HG02970 (cell line): Measurements from ENCODE around the gene PAF1.

Experiments used
- ATAC-seq: cut with Tn5 transposase; IDR thresholded peaks from one replicate; pipeline ENCODE4 v1.9.1; 2021; ENCODE audit warnings: mild to moderate bottlenecking, moderate library complexity, moderate number of reproducible peaks; ENCODE audit not compliant: unreplicated experiment, low FRiP score

Gene PAF1

GRCh38 chr19:39406656-39407409 lies 15.9 kb upstream of the PAF1 start, which contains the start of gene ZFP36:
TSS of gene ZFP36 (plus strand) at chr19:39406847. CDS start at chr19:39406905, 58 bp downstream.
- ATAC-seq: no peak

GRCh38 chr19:39405958-39406655 lies 15.2 kb upstream of the PAF1 start:
- ATAC-seq: no peak

GRCh38 chr19:39405261-39405957 lies 14.5 kb upstream of the PAF1 start:
- no peak for ATAC-seq

- peak; percentile 21 for ATAC-seq
Observed at GRCh38 chr19:39403331-39404312, 12.7 kb upstream of the PAF1 start.

- ATAC-seq: peak; percentile 24
Observed at GRCh38 chr19:39402346-39403300, 11.7 kb upstream of the PAF1 start.

GRCh38 chr19:39401549-39402345 lies 10.8 kb upstream of the PAF1 start:
- no peak for ATAC-seq

GRCh38 chr19:39401070-39401548 lies 10.2 kb upstream of the PAF1 start:
- ATAC-seq: no peak

- ATAC-seq: no peak
Observed at GRCh38 chr19:39400061-39400460, 9.2 kb upstream of the PAF1 start.

- no peak for ATAC-seq
Observed at GRCh38 chr19:39399668-39400050, 8.8 kb upstream of the PAF1 start.

GRCh38 chr19:39398297-39398864 lies 7.5 kb upstream of the PAF1 start:
- ATAC-seq: no peak

- ATAC-seq: peak; percentile 32
Observed at GRCh38 chr19:39397360-39398296, 6.7 kb upstream of the PAF1 start.

GRCh38 chr19:39390451-39390750 lies 505 bp downstream of the PAF1 start:
- no peak for ATAC-seq

- no peak for ATAC-seq
Observed at GRCh38 chr19:39389631-39390414, 1.1 kb downstream of the PAF1 start.

- no peak for ATAC-seq
Observed at GRCh38 chr19:39388657-39389056, 2.2 kb downstream of the PAF1 start.

- ATAC-seq: no peak
Observed at GRCh38 chr19:39386557-39386956, 4.3 kb downstream of the PAF1 start.
